ENCODE data around the gene MUS81.
A peak's percentile ranks its signal among the peaks of the same experiment; 100 is the strongest.
"Not testable (repeated sequence)": the region's sequence is repeated elsewhere in the genome, so short reads cannot be mapped to it uniquely, and the experiment has no call there.

MUS81 gene

GRCh38 chr11:65829459-65829858, 30.8 kb upstream of the MUS81 start:
- TF ChIP-seq BHLHE40 (IDR thresholded peaks at IDR 0.05; ENCODE audit: borderline replicate concordance) = no peak
- no peak for DNase-seq (ENCODE audit: extremely low spot score)
- POLR2A ChIA-PET = no interaction called here
- CTCF ChIA-PET = interaction anchor here (0.7 to 1.4 kb wide), 4 partner anchors 22 to 249 kb away, joined by 3 to 12 read pairs (median 4); partner anchors contain the start of gene KAT5

GRCh38 chr11:65832231-65832630, 28.0 kb upstream of the MUS81 start:
- CTCF ChIA-PET = interaction anchor here (1.0 kb wide), 1 partner anchor 121 kb away, joined by 3 read pairs; no protein-coding TSS in a partner anchor
- POLR2A ChIA-PET = interaction anchor here (1.0 to 1.7 kb wide), 3 partner anchors 26 to 121 kb away, joined by 3 to 4 read pairs (median 3); partner anchors contain the start of genes CCDC85B and CFL1
- DNase-seq (ENCODE audit: extremely low spot score) = not testable (repeated sequence)

GRCh38 chr11:65833297-65834030, 26.8 kb upstream of the MUS81 start, which contains the start of gene SNX32:
Gene SNX32 (plus strand): TSS chr11:65833963. CDS start chr11:65834066, 103 bp downstream.
- no peak for TF ChIP-seq FOXM1 (IDR thresholded peaks at IDR 0.05; ENCODE audit: borderline replicate concordance)
- no peak for TF ChIP-seq LEF1 (IDR thresholded peaks at IDR 0.05; ENCODE audit: borderline replicate concordance)
- no peak for TF ChIP-seq ZNF384 (IDR thresholded peaks at IDR 0.05)
- TF ChIP-seq SUZ12 (IDR thresholded peaks at IDR 0.05) = no peak
- no peak for TF ChIP-seq FOXK2 (IDR thresholded peaks at IDR 0.05)
- TF ChIP-seq ARNT (IDR thresholded peaks at IDR 0.05) = no peak
- no peak for TF ChIP-seq TARDBP (IDR thresholded peaks at IDR 0.05)
- TF ChIP-seq L3MBTL2 (conservative IDR thresholded peaks at IDR 0.05) = peak; percentile 81
- TF ChIP-seq FOXA1 (IDR thresholded peaks at IDR 0.05) = no peak
- no peak for TF ChIP-seq BHLHE40 (IDR thresholded peaks at IDR 0.05; ENCODE audit: borderline replicate concordance)
- no peak for TF ChIP-seq HDGF (IDR thresholded peaks at IDR 0.05; ENCODE audit: borderline replicate concordance)
- TF ChIP-seq PKNOX1 (IDR thresholded peaks at IDR 0.05) = peak; percentile 99
- no peak for TF ChIP-seq NFRKB (IDR thresholded peaks at IDR 0.05)
- TF ChIP-seq SP1 (IDR thresholded peaks at IDR 0.05) = peak; percentile 70; the same call in 1 of the 2 replicates
- no peak for TF ChIP-seq ELF4 (IDR thresholded peaks at IDR 0.05)
- no peak for TF ChIP-seq CTBP1 (IDR thresholded peaks at IDR 0.05; ENCODE audit: borderline replicate concordance)
- ChIA-PET POLR2A (interaction anchor here (1.4 to 1.7 kb wide), 3 partner anchors 25 to 121 kb away, joined by 3 to 4 read pairs (median 3); partner anchors contain the start of genes CFL1 and FIBP), CTCF (interaction anchor here (0.5 kb wide), 1 partner anchor 11 kb away, joined by 5 read pairs; no protein-coding TSS in a partner anchor)
- DNase-seq (ENCODE audit: extremely low spot score) = peak; percentile 98

- TF ChIP-seq PKNOX1 (IDR thresholded peaks at IDR 0.05) (no peak), TARDBP (IDR thresholded peaks at IDR 0.05) (peak; percentile 73)
- no peak for DNase-seq (ENCODE audit: extremely low spot score)
- CTCF ChIA-PET = interaction anchor here (0.5 kb wide), 1 partner anchor 12 kb away, joined by 5 read pairs; no protein-coding TSS in a partner anchor
- POLR2A ChIA-PET = interaction anchor here (1.4 to 1.7 kb wide), 3 partner anchors 24 to 122 kb away, joined by 3 to 4 read pairs (median 3); partner anchors contain the start of genes CFL1 and FIBP
Observed at GRCh38 chr11:65834202-65834601, 26.0 kb upstream of the MUS81 start.

- DNase-seq (ENCODE audit: extremely low spot score) = no peak
- POLR2A ChIA-PET = interaction anchor here (1.0 kb wide), 1 partner anchor 18 kb away, joined by 3 read pairs; no protein-coding TSS in a partner anchor
- no peak for TF ChIP-seq CTBP1 (IDR thresholded peaks at IDR 0.05; ENCODE audit: borderline replicate concordance)
- TF ChIP-seq FOXA1 (IDR thresholded peaks at IDR 0.05) = no peak
- TF ChIP-seq ZNF384 (IDR thresholded peaks at IDR 0.05) = no peak
- no peak for TF ChIP-seq L3MBTL2 (conservative IDR thresholded peaks at IDR 0.05)
- TF ChIP-seq FOXM1 (IDR thresholded peaks at IDR 0.05; ENCODE audit: borderline replicate concordance) = no peak
- TF ChIP-seq BHLHE40 (IDR thresholded peaks at IDR 0.05; ENCODE audit: borderline replicate concordance) = no peak
- TF ChIP-seq FOXK2 (IDR thresholded peaks at IDR 0.05) = no peak
- no peak for TF ChIP-seq TARDBP (IDR thresholded peaks at IDR 0.05)
- TF ChIP-seq ARNT (IDR thresholded peaks at IDR 0.05) = no peak
- no peak for TF ChIP-seq PKNOX1 (IDR thresholded peaks at IDR 0.05)
- CTCF ChIA-PET = interaction anchor here (0.6 to 1.0 kb wide), 2 partner anchors 9 to 211 kb away, joined by 3 to 5 read pairs; no protein-coding TSS in a partner anchor
Observed at GRCh38 chr11:65842144-65842543, 18.1 kb upstream of the MUS81 start.

GRCh38 chr11:65843811-65844210, 16.4 kb upstream of the MUS81 start:
- ChIA-PET POLR2A (interaction anchor here (1.1 kb wide), 1 partner anchor 15 kb away, joined by 5 read pairs; no protein-coding TSS in a partner anchor), CTCF (no interaction called here)

More at GRCh38 chr11:65843811-65844210, 16.4 kb upstream of the MUS81 start:
- DNase-seq (ENCODE audit: extremely low spot score) = no peak
- TF ChIP-seq L3MBTL2 (conservative IDR thresholded peaks at IDR 0.05) (no peak), FOXM1 (IDR thresholded peaks at IDR 0.05; ENCODE audit: borderline replicate concordance) (no peak), LEF1 (IDR thresholded peaks at IDR 0.05; ENCODE audit: borderline replicate concordance) (no peak), ELF4 (IDR thresholded peaks at IDR 0.05) (no peak), NFRKB (IDR thresholded peaks at IDR 0.05) (no peak), ZNF384 (IDR thresholded peaks at IDR 0.05) (no peak), HDGF (IDR thresholded peaks at IDR 0.05; ENCODE audit: borderline replicate concordance) (no peak), ARNT (IDR thresholded peaks at IDR 0.05) (no peak)

All from HEK293T (cell line).